ENCODE measurements around the gene GPR183.

GRCh38 chr13:99264051-99264450, 43.1 kb downstream of the GPR183 start:
- TF ChIP-seq GATA2 (IDR thresholded peaks at IDR 0.05; ENCODE audit: low read depth, low read length) (no peak), GATA3 (IDR thresholded peaks at IDR 0.05; ENCODE audit: low read depth, low read length) (no peak)
